Effector memory CD4-positive, alpha-beta T cell (primary cell): ENCODE results near the gene RPS6KC1.
"Not testable (repeated sequence)": the region's sequence is repeated elsewhere in the genome, so short reads cannot be mapped to it uniquely, and the experiment has no call there.

Source experiments
- DNase-seq, 3 donors: peaks; one replicate each; pipeline ENCODE4 v3.0.0-alpha.2; 2020
- H3K27ac ChIP-seq: 2 replicates; pipeline ENCODE4 v1.7.0; 2013; ENCODE audit warnings: mild to moderate bottlenecking, low read length, moderate library complexity; ENCODE audit not compliant: insufficient read depth, poor library complexity, severe bottlenecking
- H3K27me3 ChIP-seq: replicated peaks from 2 replicates; pipeline ENCODE4 v1.7.0; 2013; ENCODE audit warnings: mild to moderate bottlenecking, low read length; ENCODE audit not compliant: insufficient read depth, control insufficient read depth, poor library complexity, severe bottlenecking
- H3K36me3 ChIP-seq: 2 replicates; pipeline ENCODE4 v1.7.0; 2013; ENCODE audit warnings: mild to moderate bottlenecking, low read length, moderate library complexity; ENCODE audit not compliant: control insufficient read depth, insufficient read depth
- H3K4me1 ChIP-seq: 2 replicates; pipeline ENCODE4 v1.7.0; 2013; ENCODE audit warnings: low read length, mild to moderate bottlenecking; ENCODE audit not compliant: control insufficient read depth, insufficient read depth, poor library complexity, severe bottlenecking
- H3K4me3 ChIP-seq: 2 replicates; pipeline ENCODE4 v1.7.0; 2013; ENCODE audit warnings: low read length, low read depth, mild to moderate bottlenecking; ENCODE audit not compliant: insufficient read depth, poor library complexity, severe bottlenecking
- H3K9me3 ChIP-seq: 2 replicates; pipeline ENCODE4 v1.7.0; 2013; ENCODE audit warnings: mild to moderate bottlenecking, low read length, moderate library complexity; ENCODE audit not compliant: control insufficient read depth

The RPS6KC1 gene

GRCh38 chr1:213075725-213076124 lies 24.7 kb downstream of the RPS6KC1 start:
- H3K4me1 ChIP-seq, result no peaks in the 10 kb centered on the region
- no peaks in the 10 kb centered on the region for H3K36me3 ChIP-seq
- DNase-seq, result no peak
- no peaks in the 10 kb centered on the region for H3K9me3 ChIP-seq
- no peaks in the 10 kb centered on the region for H3K27me3 ChIP-seq
- no peak overlapping the region for H3K27ac ChIP-seq
- no peak overlapping the region for H3K4me3 ChIP-seq

- Histone ChIP-seq H3K27ac (no peak overlapping the region), H3K4me1 (no peaks in the 10 kb centered on the region), H3K4me3 (no peak overlapping the region), H3K9me3 (no peaks in the 10 kb centered on the region), H3K36me3 (peaks cover 3% of the 10 kb centered on the region), H3K27me3 (no peaks in the 10 kb centered on the region)
- no peak for DNase-seq
Measured at GRCh38 chr1:213082420-213083111, 31.5 kb downstream of the RPS6KC1 start.

GRCh38 chr1:213083112-213083445 lies 32.0 kb downstream of the RPS6KC1 start:
- Histone ChIP-seq H3K27me3 (no peaks in the 10 kb centered on the region), H3K27ac (no peak overlapping the region), H3K36me3 (peaks cover 3% of the 10 kb centered on the region), H3K4me3 (no peak overlapping the region), H3K9me3 (no peaks in the 10 kb centered on the region), H3K4me1 (no peaks in the 10 kb centered on the region)
- DNase-seq, result no peak

- no peak overlapping the region for H3K4me3 ChIP-seq
- no peaks in the 10 kb centered on the region for H3K36me3 ChIP-seq
- H3K27ac ChIP-seq, result no peak overlapping the region
- no peak for DNase-seq
- no peaks in the 10 kb centered on the region for H3K4me1 ChIP-seq
- no peaks in the 10 kb centered on the region for H3K27me3 ChIP-seq
- H3K9me3 ChIP-seq, result no peaks in the 10 kb centered on the region
Measured at GRCh38 chr1:213087911-213088310, 36.9 kb downstream of the RPS6KC1 start.

- H3K36me3 ChIP-seq, result no peaks in the 10 kb centered on the region
Measured at GRCh38 chr1:213089924-213090677, 39.1 kb downstream of the RPS6KC1 start.

GRCh38 chr1:213094446-213094845 lies 43.4 kb downstream of the RPS6KC1 start:
- peaks cover 6% of the 10 kb centered on the region for H3K36me3 ChIP-seq
- H3K27me3 ChIP-seq, result no peaks in the 10 kb centered on the region
- H3K27ac ChIP-seq, result no peak overlapping the region
- DNase-seq, result no peak
- no peaks in the 10 kb centered on the region for H3K4me1 ChIP-seq
- H3K9me3 ChIP-seq, result no peaks in the 10 kb centered on the region
- no peak overlapping the region for H3K4me3 ChIP-seq

More at GRCh38 chr1:213089924-213090677, 39.1 kb downstream of the RPS6KC1 start:
- DNase-seq, result no peak
- Histone ChIP-seq H3K4me3 (no peak overlapping the region), H3K27ac (no peak overlapping the region), H3K9me3 (no peaks in the 10 kb centered on the region), H3K27me3 (no peaks in the 10 kb centered on the region), H3K4me1 (no peaks in the 10 kb centered on the region)

GRCh38 chr1:213095467-213095866 lies 44.4 kb downstream of the RPS6KC1 start:
- DNase-seq, result no peak
- Histone ChIP-seq H3K36me3 (peaks cover 6% of the 10 kb centered on the region), H3K27ac (no peak overlapping the region), H3K4me3 (no peak overlapping the region), H3K9me3 (no peaks in the 10 kb centered on the region), H3K4me1 (no peaks in the 10 kb centered on the region), H3K27me3 (no peaks in the 10 kb centered on the region)

- no peaks in the 10 kb centered on the region for H3K9me3 ChIP-seq
- peaks cover 6% of the 10 kb centered on the region for H3K36me3 ChIP-seq
- DNase-seq, result no peak
- no peaks in the 10 kb centered on the region for H3K4me1 ChIP-seq
- H3K27ac ChIP-seq, result no peak overlapping the region
- H3K27me3 ChIP-seq, result no peaks in the 10 kb centered on the region
- no peak overlapping the region for H3K4me3 ChIP-seq
Measured at GRCh38 chr1:213099682-213100399, 48.8 kb downstream of the RPS6KC1 start.

GRCh38 chr1:213100565-213100964 lies 49.5 kb downstream of the RPS6KC1 start:
- not testable (repeated sequence) for DNase-seq, H3K9me3 ChIP-seq, H3K4me1 ChIP-seq, H3K27ac ChIP-seq, H3K27me3 ChIP-seq, H3K36me3 ChIP-seq, H3K4me3 ChIP-seq
